Fibroblast of skin of abdomen (primary cell): ENCODE data around the gene NELL1.

Experiments
- DNase-seq: peaks from one replicate; pipeline ENCODE4 v3.0.0-alpha.2; 2013

Gene NELL1

GRCh38 chr11:21428796-21429195 lies 759.4 kb downstream of the NELL1 start:
- DNase-seq = no peak

GRCh38 chr11:21429401-21429800 lies 760.0 kb downstream of the NELL1 start:
- no peak for DNase-seq

- DNase-seq = no peak
Measured at GRCh38 chr11:21430537-21430936, 761.2 kb downstream of the NELL1 start.

- no peak for DNase-seq
Measured at GRCh38 chr11:21446939-21447590, 777.7 kb downstream of the NELL1 start.

- DNase-seq = no peak
Measured at GRCh38 chr11:21447871-21448270, 778.5 kb downstream of the NELL1 start.

GRCh38 chr11:21456186-21456585 lies 786.8 kb downstream of the NELL1 start:
- no peak for DNase-seq

- DNase-seq = no peak
Measured at GRCh38 chr11:21460082-21460481, 790.7 kb downstream of the NELL1 start.

- DNase-seq = no peak
Measured at GRCh38 chr11:21461701-21462100, 792.3 kb downstream of the NELL1 start.

- DNase-seq = no peak
Measured at GRCh38 chr11:21464601-21465193, 795.3 kb downstream of the NELL1 start.

- DNase-seq = no peak
Measured at GRCh38 chr11:21465203-21465602, 795.8 kb downstream of the NELL1 start.

- DNase-seq = no peak
Measured at GRCh38 chr11:21465920-21466319, 796.5 kb downstream of the NELL1 start.

GRCh38 chr11:21470521-21470920 lies 801.1 kb downstream of the NELL1 start:
- DNase-seq = no peak

- DNase-seq = no peak
Measured at GRCh38 chr11:21472261-21472660, 802.9 kb downstream of the NELL1 start.

GRCh38 chr11:21474529-21474928 lies 805.1 kb downstream of the NELL1 start:
- DNase-seq = no peak

- DNase-seq = no peak
Measured at GRCh38 chr11:21475276-21475675, 805.9 kb downstream of the NELL1 start.

- DNase-seq = no peak
Measured at GRCh38 chr11:21476588-21476987, 807.2 kb downstream of the NELL1 start.

- no peak for DNase-seq
Measured at GRCh38 chr11:21480240-21480639, 810.9 kb downstream of the NELL1 start.

GRCh38 chr11:21481255-21481654 lies 811.9 kb downstream of the NELL1 start:
- no peak for DNase-seq

GRCh38 chr11:21484039-21484438 lies 814.7 kb downstream of the NELL1 start:
- no peak for DNase-seq

- no peak for DNase-seq
Measured at GRCh38 chr11:21485006-21485405, 815.6 kb downstream of the NELL1 start.

GRCh38 chr11:21485426-21485825 lies 816.0 kb downstream of the NELL1 start:
- no peak for DNase-seq

GRCh38 chr11:21489416-21490115 lies 820.2 kb downstream of the NELL1 start:
- no peak for DNase-seq

GRCh38 chr11:21492931-21493330 lies 823.5 kb downstream of the NELL1 start:
- no peak for DNase-seq

GRCh38 chr11:21494946-21495345 lies 825.6 kb downstream of the NELL1 start:
- DNase-seq = no peak
